SW 1271 (cell line): ENCODE measurements around the gene CLEC16A.
"Not testable (repeated sequence)": the region's sequence is repeated elsewhere in the genome, so short reads cannot be mapped to it uniquely, and the experiment has no call there.

Experiments used
- DNase-seq, 2 experiments: peaks; one replicate each; lab custom pipeline; 2025; lab: John Stamatoyannopoulos, UW

The CLEC16A gene

DNA sequence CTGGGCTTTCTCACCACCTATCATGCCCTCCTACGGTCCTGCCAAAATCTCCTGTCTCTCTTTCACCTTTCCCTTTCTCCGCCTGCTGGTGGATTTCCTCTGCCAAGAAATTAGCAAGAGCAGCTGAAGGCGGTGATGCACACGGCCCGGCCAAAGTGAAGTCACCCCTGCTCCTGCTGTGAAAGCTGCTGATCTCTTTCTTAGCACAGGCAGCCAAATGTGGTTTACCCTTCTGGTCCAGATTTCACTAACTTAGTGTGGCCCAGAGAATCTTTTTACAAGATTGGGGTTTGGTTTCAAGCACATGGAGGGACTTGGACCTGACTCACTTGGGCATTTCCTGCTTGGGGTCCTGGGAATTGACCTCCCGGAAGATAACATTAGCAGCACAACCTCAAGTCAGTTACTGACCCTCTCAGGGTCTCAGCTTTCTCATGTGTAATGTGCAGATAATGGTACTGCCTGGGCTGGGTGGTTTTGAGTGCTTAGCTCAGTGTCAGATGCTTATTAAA lies 155.9 kb downstream of the CLEC16A start:
- DNase-seq, result peak in 1 of 2 experiments; percentile 46

DNA sequence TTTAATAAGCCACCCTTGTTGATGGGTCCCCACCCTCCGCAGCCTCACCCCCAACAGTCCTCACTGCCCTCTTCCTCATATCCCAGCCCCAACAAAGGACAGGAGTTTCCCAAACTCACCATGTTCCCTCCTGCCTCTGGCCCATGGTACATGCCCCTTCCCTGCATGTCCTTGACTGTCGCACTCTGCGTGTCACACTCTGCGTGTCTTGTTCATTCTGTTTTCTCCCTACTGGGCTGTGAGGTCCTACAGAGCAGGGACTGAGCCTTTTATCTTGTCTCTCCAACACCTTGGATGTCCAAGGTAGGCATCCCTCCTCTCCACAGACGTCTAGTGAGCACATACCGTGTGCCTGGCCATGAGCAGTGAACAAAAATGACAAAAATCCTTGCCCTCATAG lies 156.9 kb downstream of the CLEC16A start:
- DNase-seq, result no peak

DNA sequence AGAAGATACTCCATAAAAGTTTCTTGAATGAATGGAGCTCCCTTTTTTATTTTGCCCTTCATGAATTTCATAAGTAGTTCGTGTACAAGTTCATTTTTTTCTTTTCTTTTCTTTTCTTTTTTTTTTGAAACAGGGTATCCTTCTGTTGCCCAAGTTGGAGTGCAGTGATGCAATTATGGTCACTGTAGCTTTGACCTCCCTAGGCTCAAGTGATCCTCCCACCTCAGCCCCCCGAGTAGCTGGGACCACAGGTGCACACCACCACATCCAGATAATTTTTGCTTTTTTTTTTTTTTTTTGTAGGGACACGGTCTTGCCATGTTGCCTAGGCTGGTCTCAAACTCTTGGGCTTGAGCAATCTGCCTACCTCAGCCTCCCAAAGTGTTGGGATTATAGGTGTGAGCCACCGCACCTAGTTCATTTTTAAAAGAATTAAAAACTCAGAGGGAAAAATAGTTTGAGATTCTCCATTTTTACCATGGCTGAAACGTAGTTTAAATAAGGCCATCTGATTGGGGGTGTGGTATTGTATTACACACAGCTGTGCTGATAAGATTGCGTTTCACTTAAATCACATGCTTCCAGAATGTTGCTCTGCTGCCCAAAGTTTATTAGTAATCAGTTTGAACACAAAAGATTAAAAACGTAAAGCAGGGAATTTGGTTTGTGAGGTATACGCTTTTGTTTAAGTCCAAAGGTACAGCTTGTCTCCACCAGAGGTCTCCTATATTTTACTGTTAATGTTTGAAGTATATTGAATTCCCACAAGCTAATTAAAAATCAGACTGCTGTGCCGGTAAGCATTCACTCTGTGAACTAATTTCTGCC lies 157.5 kb downstream of the CLEC16A start:
- no peak for DNase-seq

DNA sequence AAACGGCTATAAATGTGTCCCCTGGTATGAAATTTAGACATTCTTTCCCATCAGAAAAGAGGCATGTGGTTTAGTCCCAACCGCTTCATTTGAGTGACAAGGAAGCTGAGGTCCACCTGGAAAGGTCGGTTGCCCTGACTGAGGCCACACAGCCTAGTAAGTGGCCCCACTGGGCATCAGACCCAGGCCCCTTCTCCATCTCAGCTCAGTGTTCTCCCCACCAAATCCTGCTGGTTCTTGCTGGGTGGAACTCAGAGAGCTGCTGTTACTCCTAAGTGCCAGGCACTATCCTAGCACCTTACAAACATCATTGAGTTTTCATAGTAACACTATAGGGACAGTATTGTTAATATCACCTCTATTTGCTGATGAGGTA lies 158.1 kb downstream of the CLEC16A start:
- no peak for DNase-seq

DNA sequence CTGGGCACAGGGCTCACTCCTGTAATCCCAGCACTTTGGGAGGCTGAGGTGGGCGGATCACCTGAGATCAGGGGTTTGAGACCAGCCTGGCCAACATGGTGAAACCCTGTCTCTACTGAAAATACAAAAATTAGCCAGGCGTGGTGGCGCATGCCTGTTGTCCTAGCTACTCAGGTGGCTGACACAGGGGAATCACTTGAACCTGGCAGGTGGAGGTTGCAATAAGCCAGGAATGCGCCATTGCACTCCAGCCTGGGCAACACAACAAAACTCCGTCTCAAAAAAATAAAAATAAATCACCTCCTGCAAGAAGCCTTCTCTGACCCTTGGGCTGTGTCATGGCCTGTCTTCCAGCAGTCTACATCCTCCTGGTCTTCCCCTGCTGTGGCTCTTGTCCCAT lies 158.9 kb downstream of the CLEC16A start:
- not testable (repeated sequence) for DNase-seq

DNA sequence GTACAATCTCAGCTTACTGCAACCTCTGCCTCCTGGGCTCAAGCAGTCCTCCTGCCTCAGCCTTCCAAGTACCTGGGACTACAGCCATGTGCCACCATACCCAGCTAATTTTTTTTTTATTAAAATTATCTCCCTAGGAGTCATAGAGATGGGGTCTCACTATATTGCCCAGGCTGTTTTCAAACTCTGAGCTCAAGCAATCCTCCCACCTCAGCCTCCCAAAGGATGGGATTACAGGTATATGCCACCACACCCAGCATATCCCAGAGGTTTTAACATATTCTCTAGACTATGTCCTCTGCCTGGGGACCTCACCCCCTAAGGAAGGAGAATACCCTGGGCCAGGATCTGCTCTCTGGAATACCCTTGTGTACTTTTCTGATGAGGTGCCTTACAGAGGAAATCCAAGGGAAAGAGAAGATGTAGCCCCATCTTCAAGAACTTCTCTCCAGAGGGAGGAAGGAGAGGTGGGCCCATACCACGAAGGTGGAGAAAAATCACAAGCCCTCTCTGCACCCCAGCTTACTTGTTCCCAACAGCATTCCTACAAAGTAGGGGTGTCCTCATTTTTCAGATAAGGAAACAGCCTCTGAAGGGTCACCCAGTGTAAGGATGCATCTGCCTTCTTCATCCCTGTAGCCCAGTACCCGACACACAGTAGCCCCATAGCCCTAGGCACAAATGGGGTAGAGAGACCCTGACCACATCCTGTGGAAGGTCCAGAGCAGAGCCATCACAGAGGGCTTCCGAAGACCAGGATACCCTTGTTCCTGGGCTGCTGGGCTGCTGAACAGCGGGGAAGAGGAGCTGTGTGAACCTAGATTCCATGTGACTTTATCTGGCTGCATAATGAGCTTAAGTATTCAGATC lies 160.0 kb downstream of the CLEC16A start:
- no peak for DNase-seq

DNA sequence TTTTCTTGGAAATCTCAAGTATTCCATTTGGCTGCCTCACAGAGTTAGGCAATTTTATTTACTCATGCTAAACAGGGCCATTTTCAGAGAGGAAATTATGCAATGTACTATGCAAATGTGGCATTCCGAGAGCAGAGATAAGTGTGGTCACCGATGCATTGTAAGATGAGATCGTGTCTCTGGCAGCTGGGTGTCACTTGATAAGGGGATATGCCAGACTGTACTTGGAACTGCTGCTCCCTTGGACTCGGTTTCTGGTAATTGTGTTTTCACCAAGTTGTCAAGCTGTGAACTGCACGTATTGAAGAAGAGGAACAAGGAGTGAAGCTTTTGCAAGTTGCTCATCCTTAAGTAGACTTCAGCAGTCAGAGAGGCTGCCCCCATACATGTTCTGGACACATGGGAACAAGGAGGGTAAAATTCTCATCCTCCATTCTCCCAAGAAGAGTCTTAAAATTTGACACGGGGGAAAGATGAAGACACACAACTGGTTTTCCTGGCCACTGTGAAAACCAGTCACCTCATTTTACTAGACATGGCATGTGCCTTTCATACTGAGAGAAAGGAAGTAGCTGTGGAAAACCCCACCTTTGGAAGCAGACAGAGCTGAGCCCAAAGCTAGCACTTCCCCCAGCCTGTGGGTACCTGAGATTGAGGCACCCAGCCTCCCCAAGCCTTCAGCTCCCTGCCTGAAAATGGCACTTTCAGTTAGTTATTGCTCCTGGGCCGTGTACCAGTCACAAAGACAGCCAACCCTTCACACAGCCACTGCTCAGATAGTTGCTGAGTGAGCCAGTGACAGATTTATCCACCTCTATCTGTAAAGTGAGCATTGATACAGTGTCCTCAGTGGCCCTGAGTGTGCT lies 160.9 kb downstream of the CLEC16A start:
- DNase-seq, result peak in 1 of 2 experiments; percentile 30

DNA sequence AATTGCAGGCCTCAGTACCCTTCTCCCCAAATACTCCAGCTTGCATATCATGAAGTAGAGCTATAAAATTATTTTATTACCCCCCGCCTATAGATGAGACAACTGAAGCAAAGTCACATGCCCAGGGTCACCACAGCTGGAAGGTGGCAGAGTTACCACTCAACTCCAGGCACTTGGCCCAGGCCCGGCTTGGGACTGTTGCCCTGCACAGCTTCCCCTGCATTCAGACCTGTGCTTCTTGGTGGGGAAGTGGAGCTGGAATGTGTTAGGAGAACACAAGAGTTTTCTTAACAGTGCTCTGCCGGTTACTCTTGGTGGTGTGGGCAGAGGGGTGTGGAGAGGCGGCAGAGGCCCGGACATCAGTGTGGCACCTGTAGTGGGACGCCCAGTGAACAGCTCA lies 162.4 kb downstream of the CLEC16A start:
- no peak for DNase-seq

DNA sequence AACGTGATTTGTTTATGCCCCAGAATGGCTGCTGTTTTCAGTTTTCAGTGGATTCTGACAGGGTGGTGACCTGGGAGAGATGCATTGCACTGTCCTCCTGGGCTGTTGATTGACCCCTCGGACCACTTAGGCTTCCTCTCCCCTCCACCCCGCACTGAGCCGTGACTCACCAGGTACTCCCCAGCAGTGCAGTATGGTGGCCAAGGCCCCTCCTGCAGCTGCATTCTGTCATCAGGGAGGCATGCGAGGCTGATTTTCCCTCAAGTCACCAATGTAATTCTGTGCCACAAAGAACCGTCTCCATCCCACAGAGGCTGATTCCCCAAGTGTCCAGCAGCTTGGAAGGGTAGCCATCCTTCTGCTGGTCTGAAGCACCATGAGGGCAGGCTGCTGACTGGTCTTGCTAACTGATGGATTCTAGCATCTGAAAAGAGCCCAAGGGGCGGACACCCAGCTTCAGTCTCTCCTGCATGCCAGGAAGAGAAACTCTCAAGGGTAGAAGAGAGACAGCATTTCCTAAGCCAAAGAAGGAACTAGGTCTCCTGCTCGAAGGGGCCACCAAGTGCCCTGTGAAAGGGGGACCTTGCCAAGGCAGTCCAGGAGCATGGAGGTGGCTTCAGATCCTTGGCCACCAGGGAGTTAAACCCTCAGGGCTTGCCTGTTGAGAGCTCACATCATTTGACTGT lies 163.6 kb downstream of the CLEC16A start:
- DNase-seq, result no peak

DNA sequence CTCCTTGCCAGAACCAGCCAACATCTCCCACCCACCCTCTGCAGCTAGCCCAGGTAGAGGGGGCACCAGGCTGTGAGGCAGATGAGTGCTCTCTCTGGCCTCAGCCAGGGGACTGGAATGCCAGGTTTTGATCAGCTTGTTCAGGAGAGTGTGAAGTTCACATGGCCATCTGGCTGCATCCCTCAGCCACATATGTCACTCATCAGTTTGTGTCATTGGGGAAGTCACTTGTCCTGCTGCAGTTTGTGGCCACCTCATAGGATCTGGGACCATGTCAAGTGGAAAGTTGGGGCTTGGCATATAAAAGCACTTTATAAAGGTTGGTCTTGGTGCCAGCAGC lies 164.1 kb downstream of the CLEC16A start:
- DNase-seq, result no peak

DNA sequence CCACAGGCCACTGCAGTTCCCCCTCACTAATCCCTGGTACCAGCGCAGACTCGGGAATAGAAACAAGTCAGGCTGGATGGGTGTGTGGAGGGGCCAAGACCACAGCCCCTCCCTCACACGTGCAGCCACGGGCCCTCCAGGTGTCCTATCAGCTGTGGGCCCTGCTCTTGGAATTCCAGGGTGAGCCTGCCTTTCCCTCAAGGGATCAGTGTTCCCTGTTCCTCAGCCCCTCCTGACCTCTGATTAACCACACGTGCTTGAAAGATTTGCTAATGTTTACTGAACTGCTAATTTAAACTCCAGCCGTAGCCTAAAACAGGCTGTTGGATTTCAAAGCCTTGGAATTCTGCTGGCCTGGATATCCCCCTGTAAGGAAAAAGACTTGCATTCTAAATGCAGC lies 165.2 kb downstream of the CLEC16A start:
- no peak for DNase-seq

DNA sequence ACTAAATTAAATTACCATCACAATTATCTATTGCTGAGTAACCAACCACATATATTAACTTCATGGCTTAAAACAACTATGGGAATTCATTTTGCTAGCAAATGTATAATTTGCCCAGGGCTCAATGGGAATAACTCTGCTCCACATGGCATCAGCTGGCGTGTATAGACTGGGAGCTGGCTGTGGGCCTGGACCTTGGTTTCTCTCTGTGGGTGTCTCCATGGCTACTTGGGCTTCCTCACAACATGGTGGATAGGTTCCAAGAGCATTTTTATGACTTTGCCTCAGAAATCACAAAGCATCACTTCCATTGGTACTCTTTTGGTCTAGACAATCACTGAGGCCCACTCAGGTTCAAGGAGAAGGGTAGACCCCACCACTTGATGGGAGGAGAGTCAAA lies 166.8 kb downstream of the CLEC16A start:
- no peak for DNase-seq

DNA sequence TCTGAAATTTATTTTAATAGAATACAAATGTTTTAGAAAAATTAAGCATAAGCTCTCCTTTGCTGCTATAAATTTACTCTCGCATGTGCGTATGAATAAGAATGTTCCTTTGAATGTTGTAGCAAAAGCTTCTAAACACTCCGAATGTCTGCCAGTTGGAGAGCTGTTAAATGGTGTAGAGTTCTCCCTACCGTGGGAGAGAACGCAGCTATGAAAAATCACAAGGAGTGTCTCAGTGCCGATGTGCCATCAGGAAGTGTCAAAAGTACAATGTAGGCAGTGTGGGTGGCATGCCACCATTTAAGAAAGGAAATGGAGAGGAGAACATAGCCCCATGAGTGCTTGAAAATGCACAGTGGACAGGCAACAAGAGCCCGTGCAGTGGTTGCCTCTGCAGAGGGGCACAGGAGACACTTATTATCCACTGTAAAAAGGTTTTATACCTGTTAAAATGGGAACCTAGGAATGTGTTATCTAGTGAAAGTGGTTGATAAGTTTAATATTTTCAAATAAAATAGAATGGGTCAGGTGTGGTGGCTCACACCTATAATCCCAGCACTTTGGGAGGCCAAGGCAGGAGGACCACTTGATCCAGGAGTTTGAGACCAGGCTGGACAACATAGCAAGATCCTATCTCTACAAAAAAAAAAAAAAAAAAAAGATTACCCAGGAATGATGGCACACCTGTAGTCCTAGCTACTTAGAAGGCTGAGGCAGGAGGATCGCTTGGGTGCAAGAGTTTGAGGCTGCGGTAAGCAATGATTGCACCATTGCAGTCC lies 167.7 kb downstream of the CLEC16A start:
- DNase-seq, result no peak

DNA sequence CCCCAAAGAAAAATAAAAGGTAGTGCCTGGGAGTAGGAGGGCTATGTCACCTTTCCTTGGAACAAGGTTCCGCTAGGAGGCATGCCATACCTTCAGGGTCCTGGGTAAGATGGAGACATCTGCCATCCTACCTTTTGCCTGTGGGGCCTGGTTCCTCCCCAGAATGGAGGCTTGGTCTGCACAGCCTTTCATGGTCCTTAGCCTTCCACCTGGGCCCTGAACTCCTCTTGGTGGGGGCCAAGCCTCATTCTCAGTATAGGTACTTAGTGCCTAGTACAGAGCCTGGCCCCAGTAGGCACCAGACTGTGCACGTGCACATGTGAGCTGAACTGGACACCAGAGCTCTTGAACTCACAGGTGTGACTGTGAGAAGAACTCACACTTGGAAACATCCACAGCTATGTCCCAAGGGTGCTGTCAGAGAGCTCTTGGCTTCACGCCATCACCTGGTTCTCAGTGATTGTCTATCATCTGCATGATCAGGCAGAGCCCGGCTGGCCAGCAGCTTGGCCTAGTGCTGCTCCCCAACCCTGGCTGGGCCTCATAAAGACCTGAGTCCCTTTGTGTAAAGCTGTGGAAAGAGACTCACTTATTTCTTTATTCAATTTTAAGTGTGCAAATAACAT lies 168.5 kb downstream of the CLEC16A start:
- no peak for DNase-seq

DNA sequence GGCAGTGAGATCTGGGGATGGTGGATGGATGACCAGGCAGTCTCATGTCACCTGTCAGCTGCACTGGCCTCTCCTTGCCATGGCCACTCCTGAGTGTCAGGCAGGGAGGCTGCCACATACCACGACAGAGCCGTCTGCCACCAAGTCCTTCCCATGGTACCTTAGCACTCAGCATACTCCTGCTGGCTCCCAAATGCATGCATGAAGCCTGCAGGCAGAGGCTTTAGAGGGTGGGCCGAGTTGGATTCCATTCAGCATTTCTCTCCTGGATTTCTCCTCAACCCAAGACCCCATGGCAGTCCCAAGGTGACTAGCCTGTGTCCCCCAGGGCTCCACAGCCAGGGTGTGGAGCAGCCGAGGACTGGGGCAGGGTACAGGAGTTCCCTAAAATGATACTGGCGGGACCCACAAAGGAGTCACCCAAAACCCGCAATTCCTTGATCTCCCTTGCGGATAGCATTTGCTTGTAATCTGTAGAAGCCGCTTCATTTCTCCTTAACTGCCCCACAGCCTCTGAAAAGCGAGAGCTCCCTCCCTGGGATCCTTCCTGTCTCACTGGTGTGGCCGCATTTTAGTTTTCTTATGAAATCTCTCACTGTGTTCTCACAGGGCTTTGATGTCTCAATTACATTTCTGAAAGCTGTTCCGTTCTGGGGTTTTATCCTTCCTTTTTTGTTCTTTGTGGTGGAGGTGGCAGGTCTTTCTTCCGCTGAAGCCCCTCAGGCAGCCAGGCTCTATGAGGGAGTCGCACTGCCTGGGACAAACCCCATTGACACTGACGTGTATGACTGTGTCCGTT lies 170.2 kb downstream of the CLEC16A start:
- DNase-seq, result no peak

DNA sequence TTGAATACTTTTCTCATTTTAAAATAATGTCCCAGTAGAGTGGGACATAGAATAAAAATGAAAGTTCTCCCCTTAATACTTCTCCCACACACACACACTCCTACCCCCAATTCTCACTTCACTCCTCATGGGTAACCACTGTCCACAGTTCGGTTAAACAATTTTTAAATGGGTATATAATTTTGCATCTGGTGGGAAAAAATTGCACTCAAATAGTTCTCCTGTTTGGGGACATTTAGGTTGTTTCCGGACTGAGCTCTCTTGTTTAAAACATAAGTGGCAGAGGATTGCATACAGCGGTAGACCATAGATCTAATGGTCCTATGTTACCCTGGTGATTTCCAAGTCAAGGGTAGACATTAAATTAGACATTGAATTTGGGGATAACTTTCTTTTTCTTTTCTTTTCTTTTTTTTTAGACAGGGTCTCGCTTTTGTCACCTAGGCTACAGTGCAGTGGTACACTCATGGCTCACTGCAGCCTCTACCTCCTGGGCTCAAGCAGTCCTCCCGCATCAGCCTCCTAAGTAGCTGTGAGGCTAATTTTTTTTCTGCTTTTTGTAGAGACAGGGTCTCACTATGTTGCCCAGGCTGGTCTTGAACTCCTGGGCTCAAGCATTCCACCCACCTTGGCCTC lies 173.3 kb downstream of the CLEC16A start:
- no peak for DNase-seq

DNA sequence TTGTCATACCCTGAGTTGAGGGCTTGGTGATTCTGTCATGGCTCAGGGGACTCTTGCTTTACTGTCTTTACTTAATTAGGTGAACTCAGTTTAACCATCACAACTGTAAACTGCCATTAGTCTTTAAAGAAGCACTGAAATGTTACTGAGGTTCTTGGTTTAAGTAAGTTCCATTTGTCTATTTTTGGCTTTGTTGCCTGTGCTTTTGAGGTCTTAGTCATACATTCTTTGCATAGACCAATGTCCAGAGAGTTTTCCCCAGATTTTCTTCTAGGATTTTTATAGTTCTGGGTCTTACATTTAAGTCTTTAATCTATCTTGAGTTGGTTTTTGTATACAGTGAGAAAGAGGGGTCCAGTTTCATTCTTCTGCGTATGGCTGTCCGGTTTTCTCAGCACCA lies 174.1 kb downstream of the CLEC16A start:
- DNase-seq, result no peak

DNA sequence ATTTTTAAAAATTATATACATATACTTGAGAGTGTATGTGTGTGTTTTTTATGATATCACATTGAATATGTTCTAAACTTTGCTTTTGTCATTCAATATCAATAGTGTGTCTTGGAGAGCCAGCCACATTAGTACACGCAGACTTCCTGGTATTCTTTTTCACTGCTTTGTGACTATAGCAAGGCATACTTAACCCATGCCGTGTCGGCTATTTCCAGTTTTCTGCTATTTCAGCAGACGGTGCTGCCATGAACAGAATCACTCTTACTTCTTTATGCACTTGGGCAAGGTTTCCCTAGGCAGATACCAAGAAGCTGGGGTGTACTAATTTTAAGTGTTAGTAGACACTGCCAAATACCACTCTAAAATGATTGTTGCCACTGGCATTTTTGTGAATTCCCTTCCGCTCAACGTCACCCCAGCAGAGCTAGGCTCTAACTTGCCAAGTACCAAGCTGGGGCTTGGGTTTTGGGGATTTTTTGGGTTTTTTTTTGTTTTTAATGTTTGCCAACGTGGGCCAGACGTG lies 176.8 kb downstream of the CLEC16A start:
- no peak for DNase-seq
